ENCODE results near the gene MACIR. TPM values are rescaled to one million over a fixed set of nuclear protein-coding genes. Genes with fewer than 3 reads are reported as not detected.

MACIR gene
- total and polyA plus RNA-seq, 2 of the 13 experiments (the other 11 are each of a cell fraction or from before 2014, with no cell fraction given) = 2.4 to 4.4 TPM

DNA sequence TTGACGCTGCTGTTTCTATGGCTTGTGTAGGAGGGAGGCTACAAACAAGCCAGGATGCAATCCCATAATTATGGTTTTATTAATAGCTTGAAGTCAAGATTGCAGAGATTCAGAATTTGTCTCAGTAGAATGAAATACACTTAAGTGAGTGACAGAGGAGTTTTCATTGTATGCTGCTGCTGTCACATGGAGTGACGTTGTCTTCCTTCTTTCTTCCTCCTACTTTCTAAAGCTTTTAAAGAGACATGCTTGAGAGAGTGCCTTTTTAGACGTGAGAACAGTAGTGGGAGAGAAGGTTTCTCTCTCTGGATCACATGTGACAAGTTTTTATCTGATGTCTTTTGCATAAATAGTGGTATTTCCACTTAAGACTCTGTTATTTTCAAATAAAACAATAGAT is 48.9 kb downstream of the MACIR start (continued):
- no peak for TF ChIP-seq ZNF224 (CRISPR knock-in tag; IDR thresholded peaks at IDR 0.05)
- no peak for TF ChIP-seq NFATC3 (CRISPR knock-in tag; IDR thresholded peaks at IDR 0.05)
- TF ChIP-seq HHEX (CRISPR knock-in tag; IDR thresholded peaks at IDR 0.05) = no peak
- TF ChIP-seq SMARCE1 (IDR thresholded peaks at IDR 0.05; ENCODE audit: borderline replicate concordance) = no peak
- TF ChIP-seq, protein P1, sequence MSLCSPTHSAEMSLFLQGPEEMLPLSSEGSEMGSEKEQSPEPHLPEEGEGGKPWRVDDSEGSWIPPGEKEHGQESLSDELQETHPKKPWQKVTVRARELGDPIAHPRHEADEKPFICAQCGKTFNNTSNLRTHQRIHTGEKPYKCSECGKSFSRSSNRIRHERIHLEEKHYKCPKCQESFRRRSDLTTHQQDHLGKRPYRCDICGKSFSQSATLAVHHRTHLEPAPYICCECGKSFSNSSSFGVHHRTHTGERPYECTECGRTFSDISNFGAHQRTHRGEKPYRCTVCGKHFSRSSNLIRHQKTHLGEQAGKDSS (CRISPR knock-in tag; IDR thresholded peaks at IDR 0.05; ENCODE audit: borderline replicate concordance, low read depth) = no peak
- TF ChIP-seq ZNF564 (CRISPR knock-in tag; IDR thresholded peaks at IDR 0.05) = no peak
- no peak for TF ChIP-seq THAP9 (CRISPR knock-in tag; IDR thresholded peaks at IDR 0.05; ENCODE audit: borderline replicate concordance)
- no peak for TF ChIP-seq ZNF597 (CRISPR knock-in tag; IDR thresholded peaks at IDR 0.05)
- TF ChIP-seq KLF13 (CRISPR knock-in tag; IDR thresholded peaks at IDR 0.05) = no peak

- ATAC-seq (peak; percentile 82), DNase-seq (ENCODE audit: low spot score) (peak; percentile 18), FAIRE-seq (no peak)
- Histone ChIP-seq H3K4me3 (replicated peaks in 1 of 3; ENCODE audit: insufficient read depth in 1 of 3, low read depth in 2 of 3, low read length in 3 of 3) (no peak overlapping the region), H2AFZ (ENCODE audit: low read length) (no peak overlapping the region), H3K9me3 (ENCODE audit: low read length) (no peaks in the 10 kb centered on the region), H4K20me1 (ENCODE audit: insufficient read depth, low read length) (no peaks in the 10 kb centered on the region), H3K79me2 (ENCODE audit: insufficient read depth, low read length) (no peaks in the 10 kb centered on the region), H3K36me3 (replicated peaks in 1 of 2; ENCODE audit: control insufficient read depth in 1 of 2, insufficient read depth in 2 of 2, low read length in 2 of 2) (no peaks in the 10 kb centered on the region), H3K27ac (ENCODE audit: extremely low read length, insufficient read depth, low read length) (no peak overlapping the region), H3K27me3 (ENCODE audit: control insufficient read depth in 1 of 2, insufficient read depth in 2 of 2, low read length in 2 of 2) (no peaks in the 10 kb centered on the region), H3K9ac (ENCODE audit: insufficient read depth, low read depth, low read length) (no peak overlapping the region), H3K4me1 (ENCODE audit: insufficient read depth, low read length) (peaks cover 8% of the 10 kb centered on the region; the same call in 1 of the 2 replicates), H3K4me2 (ENCODE audit: low read depth, low read length) (0 out of 2 replicates have a peak overlapping the region, but pooled peaks have one; percentile 12)
- in situ Hi-C loops (cut with HindIII; ENCODE audit: extremely low pct_ligation_motif_present, low pct_unique_long_range_greater_than_20kb) = no loop called here
- WGBS (ENCODE audit: low lambda C conversion rate) = 0% methylated on average over 3 of the region's 3 CpGs
- POLR2A ChIA-PET = no interaction called here
- BruUV-seq (replicated peaks) = no TSS peak
- intact Hi-C loops (cut with micrococcal nuclease; ENCODE audit: unreplicated experiment) = no loop called here
- CTCF ChIA-PET (ENCODE audit: low intra/inter-chr PET ratio, low total read pairs) = no interaction called here
- no peak for TF ChIP-seq MTA1 (CRISPR knock-in tag; IDR thresholded peaks at IDR 0.05; ENCODE audit: borderline replicate concordance)
- no peak for TF ChIP-seq KDM6A (CRISPR knock-in tag; IDR thresholded peaks at IDR 0.05; ENCODE audit: low read depth)
- TF ChIP-seq ARNT (IDR thresholded peaks at IDR 0.05) = no peak
- no peak for TF ChIP-seq ZSCAN20 (CRISPR knock-in tag; IDR thresholded peaks at IDR 0.05; ENCODE audit: borderline replicate concordance)
- TF ChIP-seq ZNF234 (CRISPR knock-in tag; conservative IDR thresholded peaks at IDR 0.05) = no peak
- no peak for TF ChIP-seq ZNF713 (CRISPR knock-in tag; IDR thresholded peaks at IDR 0.05)
- TF ChIP-seq MAFF (IDR thresholded peaks at IDR 0.05; ENCODE audit: low read depth, low read length) = peak; percentile 40; the same call in 1 of the 2 replicates
- no peak for TF ChIP-seq SCMH1 (CRISPR knock-in tag; IDR thresholded peaks at IDR 0.05; ENCODE audit: borderline replicate concordance)
- TF ChIP-seq ZBTB38 (CRISPR knock-in tag; IDR thresholded peaks at IDR 0.05) = no peak
- TF ChIP-seq ZNF264 (CRISPR knock-in tag; IDR thresholded peaks at IDR 0.05) = no peak
- TF ChIP-seq PATZ1 (CRISPR knock-in tag; IDR thresholded peaks at IDR 0.05) = no peak
Observed at GRCh38 chr5:103308774-103309173, 50.2 kb downstream of the MACIR start.

Measured in HepG2 (cell line).